Choroid plexus epithelial cell (primary cell): ENCODE data around the gene CRTC2.
A peak's percentile ranks its signal among the peaks of the same experiment; 100 is the strongest.

Source experiments
- DNase-seq: peaks from one replicate; pipeline ENCODE4 v3.0.0-alpha.2; 2010; ENCODE audit warnings: low read depth
- H3K4me3 ChIP-seq: 2 replicates; pipeline ENCODE4 v1.5.1; 2011; ENCODE audit warnings: low read depth, mild to moderate bottlenecking, control low read depth, low read length, moderate library complexity
- CTCF ChIP-seq: conservative IDR thresholded peaks from 2 replicates; pipeline ENCODE4 v1.5.1; 2011; ENCODE audit warnings: low read depth, mild to moderate bottlenecking, control low read depth, inconsistent platforms, low read length, moderate library complexity

Gene CRTC2

GRCh38 chr1:153926405-153926804 is 32.0 kb downstream of the CRTC2 start:
- no peak overlapping the region for H3K4me3 ChIP-seq
- DNase-seq = no peak
- no peak for TF ChIP-seq CTCF

GRCh38 chr1:153922972-153923925 is 35.2 kb downstream of the CRTC2 start, which contains the start of gene GATAD2B:
GATAD2B (minus strand) TSS chr1:153922972; CDS start chr1:153828347, 94,625 bp downstream.
- DNase-seq = peak; percentile 100
- H3K4me3 ChIP-seq = peak within 1 kb of the TSS; percentile 95
- no peak for TF ChIP-seq CTCF

GRCh38 chr1:153922076-153922971 is 36.1 kb downstream of the CRTC2 start:
- H3K4me3 ChIP-seq = peak overlapping the region; percentile 95
- DNase-seq = no peak

GRCh38 chr1:153921803-153922075 is 36.7 kb downstream of the CRTC2 start:
- no peak for DNase-seq
- H3K4me3 ChIP-seq = peak overlapping the region; percentile 95
- TF ChIP-seq CTCF = no peak

More at GRCh38 chr1:153922076-153922971, 36.1 kb downstream of the CRTC2 start:
- TF ChIP-seq CTCF = peak; percentile 9

- no peak for DNase-seq
- H3K4me3 ChIP-seq = peak overlapping the region; percentile 95
- TF ChIP-seq CTCF = no peak
Observed at GRCh38 chr1:153921080-153921802, 37.2 kb downstream of the CRTC2 start.
